Erythroblast (primary cell): ENCODE data around the gene PCDHGB1.

ENCODE experiments used
- GATA1 ChIP-seq: IDR thresholded peaks from 2 replicates; pipeline ENCODE4 v1.6.1; 2011; ENCODE audit warnings: low read depth, mild to moderate bottlenecking, control low read depth, low read length, moderate library complexity
- POLR2A ChIP-seq: IDR thresholded peaks from 2 replicates; pipeline ENCODE4 v1.6.1; 2011; ENCODE audit warnings: mild to moderate bottlenecking, low read length

GRCh38 chr5:141373673-141374317 lies 23.9 kb downstream of the PCDHGB1 start, which contains the start of gene PCDHGA6:
- no peak for TF ChIP-seq POLR2A
- TF ChIP-seq GATA1, result no peak
